HG03432 (cell line): ENCODE data around the gene TTC38.

Source experiments
- ATAC-seq: cut with Tn5 transposase; IDR thresholded peaks from one replicate; pipeline ENCODE4 v1.9.1; 2021; ENCODE audit warnings: mild to moderate bottlenecking, moderate library complexity; ENCODE audit not compliant: unreplicated experiment

The TTC38 gene

GRCh38 chr22:46323162-46323561 is 55.4 kb downstream of the TTC38 start:
- no peak for ATAC-seq

GRCh38 chr22:46326066-46326680 is 58.4 kb downstream of the TTC38 start:
- no peak for ATAC-seq

- ATAC-seq, result no peak
These were observed 60.1 kb downstream of the TTC38 start for GRCh38 chr22:46327691-46328465.

- ATAC-seq, result no peak
These were observed 61.0 kb downstream of the TTC38 start for GRCh38 chr22:46328797-46329196.

- no peak for ATAC-seq
These were observed 61.8 kb downstream of the TTC38 start for GRCh38 chr22:46329616-46330015.

GRCh38 chr22:46330426-46330825 is 62.6 kb downstream of the TTC38 start:
- ATAC-seq, result no peak

- ATAC-seq, result no peak
These were observed 63.7 kb downstream of the TTC38 start for GRCh38 chr22:46331496-46331895.

GRCh38 chr22:46335201-46336118 is 67.7 kb downstream of the TTC38 start, which contains the start of gene TRMU:
Gene TRMU, plus strand, starts transcription at chr22:46335714. Its CDS starts 51 bp downstream, at chr22:46335765.
- ATAC-seq, result peak; percentile 82

- ATAC-seq, result peak; percentile 6
These were observed 68.6 kb downstream of the TTC38 start for GRCh38 chr22:46336119-46337078.

- ATAC-seq, result no peak
These were observed 70.1 kb downstream of the TTC38 start for GRCh38 chr22:46337870-46338269.

GRCh38 chr22:46338636-46339035 is 70.8 kb downstream of the TTC38 start:
- ATAC-seq, result no peak

- no peak for ATAC-seq
These were observed 72.1 kb downstream of the TTC38 start for GRCh38 chr22:46339956-46340355.

- ATAC-seq, result no peak
These were observed 72.9 kb downstream of the TTC38 start for GRCh38 chr22:46340676-46341075.
